Effector memory CD4-positive, alpha-beta T cell (primary cell): ENCODE measurements around the gene ARPC2.

ENCODE experiments used
- DNase-seq, 3 donors: peaks; one replicate each; pipeline ENCODE4 v3.0.0-alpha.2; 2020
- H3K27ac ChIP-seq: 2 replicates; pipeline ENCODE4 v1.7.0; 2013; ENCODE audit warnings: mild to moderate bottlenecking, low read length, moderate library complexity; ENCODE audit not compliant: insufficient read depth, poor library complexity, severe bottlenecking
- H3K27me3 ChIP-seq: replicated peaks from 2 replicates; pipeline ENCODE4 v1.7.0; 2013; ENCODE audit warnings: mild to moderate bottlenecking, low read length; ENCODE audit not compliant: insufficient read depth, control insufficient read depth, poor library complexity, severe bottlenecking
- H3K36me3 ChIP-seq: 2 replicates; pipeline ENCODE4 v1.7.0; 2013; ENCODE audit warnings: mild to moderate bottlenecking, low read length, moderate library complexity; ENCODE audit not compliant: control insufficient read depth, insufficient read depth
- H3K4me1 ChIP-seq: 2 replicates; pipeline ENCODE4 v1.7.0; 2013; ENCODE audit warnings: low read length, mild to moderate bottlenecking; ENCODE audit not compliant: control insufficient read depth, insufficient read depth, poor library complexity, severe bottlenecking
- H3K4me3 ChIP-seq: 2 replicates; pipeline ENCODE4 v1.7.0; 2013; ENCODE audit warnings: low read length, low read depth, mild to moderate bottlenecking; ENCODE audit not compliant: insufficient read depth, poor library complexity, severe bottlenecking
- H3K9me3 ChIP-seq: 2 replicates; pipeline ENCODE4 v1.7.0; 2013; ENCODE audit warnings: mild to moderate bottlenecking, low read length, moderate library complexity; ENCODE audit not compliant: control insufficient read depth

Gene ARPC2

DNA sequence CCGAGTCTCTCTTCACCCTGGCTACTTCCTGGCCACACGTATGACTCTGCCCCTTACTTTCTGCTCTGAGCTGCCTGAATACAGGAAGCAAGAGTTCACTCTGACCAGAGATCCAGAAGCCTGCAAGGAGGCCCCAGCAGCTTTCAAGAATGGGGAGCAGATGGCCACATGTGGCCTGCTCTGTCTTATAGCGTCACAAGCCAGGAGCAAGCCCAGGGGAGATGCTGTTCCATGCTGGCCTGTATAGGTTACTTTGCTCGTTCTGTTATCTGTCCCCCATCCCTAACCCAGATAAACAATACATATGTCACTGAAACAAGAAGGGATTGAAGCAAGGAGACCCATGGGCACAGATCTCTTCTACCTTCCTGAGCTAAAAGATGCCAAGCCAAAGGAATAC is 57.6 kb downstream of the ARPC2 start:
- no peak overlapping the region for H3K4me3 ChIP-seq
- peaks cover 61% of the 10 kb centered on the region for H3K36me3 ChIP-seq
- no peaks in the 10 kb centered on the region for H3K27me3 ChIP-seq
- no peaks in the 10 kb centered on the region for H3K9me3 ChIP-seq
- DNase-seq = no peak
- H3K27ac ChIP-seq = no peak overlapping the region
- H3K4me1 ChIP-seq = peaks cover 22% of the 10 kb centered on the region

DNA sequence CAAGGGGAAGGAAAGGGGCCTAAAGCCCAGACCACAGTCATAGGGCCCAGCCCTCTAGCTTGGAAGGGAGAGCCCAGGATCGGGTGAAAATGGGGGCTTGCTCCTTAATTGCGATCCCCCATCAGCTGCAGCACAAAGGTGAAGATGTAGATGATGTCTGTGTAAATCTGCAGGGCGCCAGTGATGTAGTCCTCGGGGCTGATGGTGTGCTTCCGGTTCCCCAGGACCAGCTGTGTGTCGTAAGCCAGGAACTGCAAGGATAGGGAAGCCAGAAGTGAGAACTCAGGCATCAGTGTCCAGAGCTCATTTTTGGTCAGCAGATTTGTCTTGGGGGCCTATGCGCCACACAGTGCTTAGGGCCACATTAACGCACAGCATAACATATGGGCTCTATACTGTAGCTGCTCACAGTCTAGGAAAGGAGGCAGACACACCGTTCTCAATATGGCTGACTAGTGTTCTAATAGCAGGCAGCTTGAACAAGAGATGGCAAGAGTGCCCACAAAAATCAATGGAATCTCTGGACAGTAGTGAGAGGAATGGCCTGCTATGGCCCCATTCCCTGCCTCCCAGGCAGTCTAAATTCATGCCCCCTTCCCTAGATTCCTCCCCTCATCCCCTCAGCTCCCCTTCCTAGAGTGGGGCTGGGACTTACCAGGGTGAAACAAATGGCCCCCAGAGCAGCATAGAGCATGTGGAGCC is 58.5 kb downstream of the ARPC2 start:
- H3K4me1 ChIP-seq = peaks cover 22% of the 10 kb centered on the region

DNA sequence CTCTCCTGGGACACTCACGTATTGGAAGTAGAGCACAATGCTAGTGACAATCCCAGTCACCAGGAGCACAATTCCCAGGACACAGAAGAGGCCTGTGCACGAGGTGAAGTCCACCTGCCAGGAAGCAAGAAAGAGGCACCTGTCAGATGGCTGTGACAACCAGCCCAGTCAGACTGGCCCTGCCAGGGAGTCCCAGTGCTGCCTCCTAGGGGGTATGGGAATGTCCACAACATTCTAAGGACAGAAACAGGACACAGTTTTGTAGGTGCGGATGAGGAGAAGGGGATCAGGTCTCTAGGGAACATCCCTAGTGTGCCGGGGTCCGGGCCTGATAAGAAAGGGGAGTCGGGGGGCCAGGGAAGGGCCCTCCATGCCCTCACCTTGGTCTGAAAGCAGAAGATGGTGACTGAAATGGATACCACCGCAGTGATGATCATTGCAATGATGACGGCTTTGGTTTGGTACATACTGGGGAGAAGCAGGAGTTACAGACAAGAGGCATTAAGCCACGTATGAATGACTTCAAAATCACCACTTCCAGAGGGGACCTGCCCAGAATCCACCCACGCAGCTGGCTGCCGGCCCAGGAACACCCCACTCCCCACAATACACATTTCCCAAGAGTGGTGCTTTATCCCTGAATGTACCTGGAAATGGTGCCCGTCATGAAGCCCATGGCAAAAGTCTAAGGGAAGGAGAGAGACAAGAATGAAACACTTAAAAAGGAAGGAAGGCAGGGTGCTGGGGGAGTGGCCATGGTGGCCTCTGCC is 60.2 kb downstream of the ARPC2 start:
- no peaks in the 10 kb centered on the region for H3K27me3 ChIP-seq
- peaks cover 86% of the 10 kb centered on the region for H3K36me3 ChIP-seq
- no peaks in the 10 kb centered on the region for H3K9me3 ChIP-seq
- no peak for DNase-seq
- peaks cover 8% of the 10 kb centered on the region for H3K4me1 ChIP-seq
- peak overlapping the region; percentile 31 for H3K27ac ChIP-seq
- no peak overlapping the region for H3K4me3 ChIP-seq

More for the DNA sequence above, 58.5 kb downstream of the ARPC2 start:
- no peaks in the 10 kb centered on the region for H3K9me3 ChIP-seq
- DNase-seq = no peak
- peaks cover 71% of the 10 kb centered on the region for H3K36me3 ChIP-seq
- no peaks in the 10 kb centered on the region for H3K27me3 ChIP-seq
- no peak overlapping the region for H3K4me3 ChIP-seq
- H3K27ac ChIP-seq = no peak overlapping the region

DNA sequence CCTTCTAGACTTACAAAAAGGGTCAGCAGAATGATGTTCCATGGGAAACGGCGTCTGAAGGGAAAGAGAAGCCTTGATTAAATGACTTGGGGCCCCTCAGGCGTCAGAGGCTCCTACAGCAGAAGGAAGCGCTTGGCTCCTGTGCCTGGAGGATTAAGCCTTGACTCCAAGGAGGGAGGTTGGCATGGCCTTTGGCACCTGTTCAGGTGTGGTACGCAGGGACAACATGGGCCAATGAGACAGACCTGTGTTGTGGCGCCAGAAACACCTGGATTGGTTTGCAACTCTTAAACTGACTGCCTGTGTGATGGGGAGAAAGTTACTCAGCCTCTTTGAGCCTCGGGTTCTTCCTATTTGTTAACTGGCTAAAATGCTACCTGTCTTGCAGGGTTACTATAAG is 60.9 kb downstream of the ARPC2 start:
- DNase-seq = no peak
- peaks cover 5% of the 10 kb centered on the region for H3K4me1 ChIP-seq
- H3K36me3 ChIP-seq = peaks cover 92% of the 10 kb centered on the region
- H3K27ac ChIP-seq = no peak overlapping the region
- no peaks in the 10 kb centered on the region for H3K27me3 ChIP-seq
- H3K9me3 ChIP-seq = no peaks in the 10 kb centered on the region
- no peak overlapping the region for H3K4me3 ChIP-seq

DNA sequence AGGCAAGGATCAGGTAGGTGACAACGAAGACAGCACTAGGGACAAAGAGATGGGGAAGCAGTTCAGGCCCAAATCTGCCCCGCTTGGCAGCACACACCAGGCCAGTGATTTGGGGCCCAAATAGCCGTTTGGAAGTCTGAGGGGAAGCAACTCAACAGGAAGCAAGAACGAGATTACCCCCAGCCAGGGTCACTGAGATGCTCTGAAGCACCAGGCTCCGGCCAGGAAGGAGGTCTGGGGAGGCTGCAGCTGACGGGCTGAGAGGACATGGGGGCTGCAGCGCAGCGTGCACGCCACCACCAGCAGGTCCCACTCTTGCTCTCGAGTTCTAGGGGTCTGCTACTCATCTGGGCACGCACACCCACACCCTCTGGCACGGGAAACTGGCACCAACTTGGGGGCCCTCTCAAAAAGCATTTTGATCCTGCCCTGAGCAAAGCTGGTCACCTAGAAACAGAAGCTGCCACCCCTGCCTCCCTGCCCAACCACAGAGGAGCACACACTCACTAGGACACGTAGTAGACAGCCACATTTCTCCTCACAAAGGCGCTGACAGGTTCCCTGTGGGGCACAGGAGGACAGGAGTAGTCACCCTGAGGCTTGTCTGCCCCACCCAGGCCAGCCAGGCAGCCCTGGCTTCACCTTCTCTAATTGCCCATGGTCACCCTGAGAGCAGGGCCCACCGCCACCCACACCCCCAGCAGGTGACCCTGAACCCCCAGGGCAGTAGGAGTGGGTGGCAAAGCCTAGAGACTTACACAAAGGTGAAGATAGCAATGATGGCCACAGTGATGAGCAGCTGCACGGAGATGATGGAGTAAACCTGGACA is 61.8 kb downstream of the ARPC2 start:
- DNase-seq = no peak
- peaks cover 11% of the 10 kb centered on the region for H3K4me1 ChIP-seq
- no peak overlapping the region for H3K4me3 ChIP-seq
- H3K27ac ChIP-seq = peak overlapping the region; percentile 26
- no peaks in the 10 kb centered on the region for H3K9me3 ChIP-seq
- no peaks in the 10 kb centered on the region for H3K27me3 ChIP-seq
- H3K36me3 ChIP-seq = peaks cover 91% of the 10 kb centered on the region

DNA sequence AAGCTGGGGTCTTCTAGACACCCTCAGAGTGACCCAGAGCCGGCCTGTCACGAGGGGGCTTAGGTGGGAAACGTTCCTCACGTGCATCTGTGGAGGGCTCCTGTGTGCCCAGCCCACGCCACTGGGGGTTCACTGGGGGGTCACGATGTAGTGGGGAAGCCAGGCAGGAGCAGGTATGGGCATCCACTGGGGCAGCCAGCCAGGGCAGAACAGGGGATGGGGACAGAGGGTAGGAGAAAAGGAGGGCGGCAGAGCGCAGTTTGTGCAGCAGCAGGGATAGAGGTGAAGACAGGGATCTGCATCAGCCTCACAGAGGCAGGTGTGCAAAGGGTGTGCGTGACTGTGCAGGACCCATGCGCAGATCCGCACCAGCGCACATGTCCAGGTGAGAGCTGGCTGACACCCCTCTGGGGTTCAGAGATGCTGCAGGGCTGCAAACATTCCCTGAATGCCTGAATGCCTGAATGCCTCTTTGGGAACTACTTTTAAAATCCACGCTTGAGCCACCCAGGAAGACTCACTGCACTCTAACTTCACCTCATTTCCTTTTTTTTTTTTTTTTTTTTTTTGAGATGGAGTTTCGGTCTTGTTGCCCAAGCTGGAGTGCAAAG is 63.4 kb downstream of the ARPC2 start:
- Histone ChIP-seq H3K27me3 (no peaks in the 10 kb centered on the region), H3K9me3 (no peaks in the 10 kb centered on the region), H3K36me3 (peaks cover 74% of the 10 kb centered on the region), H3K27ac (peak overlapping the region; percentile 31), H3K4me1 (peaks cover 26% of the 10 kb centered on the region), H3K4me3 (no peak overlapping the region)
- DNase-seq = no peak

DNA sequence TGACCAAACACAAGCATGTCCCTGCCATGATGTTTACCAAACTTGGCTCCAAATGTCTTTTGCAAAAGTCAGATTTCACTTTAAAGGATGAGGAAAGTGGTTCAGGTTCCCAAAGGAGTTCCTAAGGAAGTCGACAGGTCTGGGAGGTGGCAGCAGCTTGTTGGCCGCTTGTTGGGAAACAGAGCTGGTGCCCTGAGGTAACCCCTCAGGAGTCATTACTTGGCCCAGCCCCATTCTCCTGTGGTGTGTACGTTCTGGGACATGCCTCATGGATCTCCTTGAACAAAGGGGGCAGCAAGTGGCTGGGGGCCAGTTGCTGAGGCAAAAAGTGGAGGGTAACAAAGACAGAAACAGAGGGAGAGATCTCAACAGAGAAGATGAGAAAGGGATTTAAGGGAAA is 64.5 kb downstream of the ARPC2 start:
- H3K4me1 ChIP-seq = peaks cover 37% of the 10 kb centered on the region
- peaks cover 64% of the 10 kb centered on the region for H3K36me3 ChIP-seq
- H3K27me3 ChIP-seq = no peaks in the 10 kb centered on the region
- H3K4me3 ChIP-seq = no peak overlapping the region
- DNase-seq = no peak
- peak overlapping the region; percentile 33 for H3K27ac ChIP-seq
- H3K9me3 ChIP-seq = no peaks in the 10 kb centered on the region

DNA sequence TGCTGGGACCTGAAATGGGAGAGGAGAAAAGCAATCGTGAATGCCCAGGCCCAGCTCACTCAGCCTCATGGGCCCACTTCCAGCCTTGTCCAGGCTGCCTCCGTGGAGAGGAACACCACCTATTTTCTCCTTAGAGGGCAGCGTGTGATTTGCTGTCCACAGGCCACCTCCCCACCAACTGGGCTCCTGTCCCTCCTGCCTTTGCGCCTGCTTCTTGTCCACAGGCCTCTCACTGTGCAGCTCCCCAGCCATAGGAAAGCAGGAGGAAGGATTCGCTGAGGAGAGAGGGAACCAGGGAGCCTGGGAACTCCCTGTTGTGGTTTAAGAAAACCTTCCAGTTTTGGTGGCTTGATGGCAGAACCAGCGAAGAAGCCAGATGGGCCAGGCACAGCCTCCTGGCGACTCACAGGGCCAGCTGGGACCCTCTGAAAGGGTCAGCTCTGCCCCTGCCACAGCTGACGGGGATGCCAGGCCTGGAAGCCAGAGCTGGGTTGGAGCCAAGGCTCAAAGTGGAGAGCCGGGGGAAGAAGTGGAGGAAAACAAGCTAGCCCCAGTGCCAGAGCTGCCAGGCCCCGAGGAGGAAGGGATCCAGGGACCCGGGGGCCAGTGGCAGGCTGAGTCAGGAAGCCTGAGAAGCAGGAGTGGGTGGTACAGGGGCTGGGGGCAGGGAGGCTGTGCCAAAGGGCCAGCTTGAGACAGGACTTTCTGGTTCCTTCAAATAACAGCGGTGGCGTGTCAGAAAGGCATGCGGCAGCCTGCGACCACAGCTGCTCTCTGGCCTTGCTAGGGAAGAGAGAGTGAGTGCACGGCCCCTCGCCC is 65.4 kb downstream of the ARPC2 start:
- peak overlapping the region; percentile 99 for H3K27ac ChIP-seq
- H3K27me3 ChIP-seq = no peaks in the 10 kb centered on the region
- H3K4me3 ChIP-seq = no peak overlapping the region
- DNase-seq = no peak
- H3K36me3 ChIP-seq = peaks cover 54% of the 10 kb centered on the region
- peaks cover 44% of the 10 kb centered on the region for H3K4me1 ChIP-seq
- H3K9me3 ChIP-seq = no peaks in the 10 kb centered on the region

DNA sequence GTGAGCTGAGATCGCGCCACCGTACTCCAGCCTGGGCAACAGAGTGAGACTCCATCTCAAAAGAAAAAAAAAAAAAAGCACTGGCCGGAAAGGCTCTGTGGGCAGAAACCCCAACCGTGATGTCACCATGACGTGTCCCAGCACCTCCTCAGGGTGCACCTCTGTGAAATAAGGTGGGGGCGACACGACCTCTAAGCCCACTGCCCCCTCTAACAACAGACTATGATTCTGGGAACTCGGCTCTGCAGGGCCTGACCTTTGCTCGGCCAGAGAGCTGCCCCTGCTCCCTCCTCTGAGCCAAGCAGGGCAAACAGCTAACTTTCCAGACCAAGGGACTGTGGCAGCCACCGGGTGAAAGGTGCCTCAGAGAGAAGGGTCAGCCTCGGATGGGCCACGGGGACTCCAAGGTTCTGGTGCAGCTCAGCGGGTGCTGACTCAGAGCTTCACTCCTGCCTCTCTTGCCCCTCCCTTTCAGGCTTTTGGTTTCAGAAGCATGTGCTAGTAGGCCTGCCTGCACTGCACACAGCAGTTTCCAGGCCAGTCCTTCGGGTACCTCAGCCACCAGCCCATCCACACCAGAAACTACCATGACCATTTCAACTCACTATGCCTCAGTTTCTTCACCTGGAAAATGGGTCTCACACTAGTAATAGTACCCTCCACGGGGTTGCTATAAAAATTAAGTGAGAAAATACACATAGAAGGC is 67.3 kb downstream of the ARPC2 start:
- Histone ChIP-seq H3K9me3 (no peaks in the 10 kb centered on the region), H3K4me3 (peak overlapping the region; percentile 13), H3K36me3 (peaks cover 35% of the 10 kb centered on the region), H3K27me3 (no peaks in the 10 kb centered on the region), H3K4me1 (peaks cover 60% of the 10 kb centered on the region), H3K27ac (peak overlapping the region; percentile 99)
- peak; percentile 51 to 57 (median 56) for DNase-seq
